NCI-H345 treated with DMSO at 0.1 percent for 48 hours (cell line): Measurements from ENCODE around the gene ZDHHC19.
"Not testable (repeated sequence)": the region's sequence is repeated elsewhere in the genome, so short reads cannot be mapped to it uniquely, and the experiment has no call there.

Source experiments
- DNase-seq: peaks from one replicate; lab custom pipeline; 2025; ENCODE audit not compliant: unreplicated experiment; lab: John Stamatoyannopoulos, UW

The ZDHHC19 gene

GRCh38 chr3:196225763-196226364 lies 14.7 kb upstream of the ZDHHC19 start:
- no peak for DNase-seq

GRCh38 chr3:196225086-196225485 lies 13.9 kb upstream of the ZDHHC19 start:
- DNase-seq, result no peak

- DNase-seq, result no peak
These were observed 11.8 kb upstream of the ZDHHC19 start for GRCh38 chr3:196222876-196223595.

DNA sequence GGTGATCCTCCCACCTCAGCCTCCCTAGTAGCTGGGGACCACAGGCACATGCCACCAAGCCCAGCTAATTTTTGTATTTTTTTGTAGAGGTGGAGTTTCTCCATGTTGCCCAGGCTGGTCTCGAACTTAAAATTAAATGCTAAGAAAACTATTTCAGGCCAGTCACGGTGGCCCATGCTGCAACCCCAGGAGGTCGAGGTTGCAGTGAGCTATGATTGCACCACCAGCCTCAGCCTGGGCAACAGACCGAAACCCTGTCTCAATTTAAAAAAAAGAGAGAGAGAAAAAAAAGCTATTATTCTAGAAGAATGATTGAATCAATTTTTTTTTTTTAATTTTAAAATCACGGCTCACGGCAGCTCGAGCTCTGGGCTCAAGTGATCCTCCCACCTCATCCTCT lies 9.8 kb upstream of the ZDHHC19 start:
- no peak for DNase-seq

GRCh38 chr3:196220587-196220986 lies 9.4 kb upstream of the ZDHHC19 start:
- no peak for DNase-seq

DNA sequence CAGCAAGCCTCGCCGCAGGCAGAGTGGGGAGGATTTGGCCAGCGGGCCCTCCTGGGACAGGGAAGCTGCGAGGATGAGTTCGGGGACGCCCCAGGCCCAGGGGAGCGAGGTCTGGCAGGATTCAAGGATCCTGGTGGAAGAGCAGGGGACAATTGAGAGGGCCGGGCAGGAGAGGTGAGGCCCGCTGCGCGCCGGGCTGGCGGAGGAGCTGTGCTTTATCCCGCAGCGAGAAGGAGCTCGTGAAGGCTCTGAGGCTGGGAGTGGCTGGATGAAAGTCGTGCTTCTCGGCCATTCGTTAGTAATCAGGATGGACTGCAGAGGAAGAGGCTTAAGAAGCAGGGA lies 8.7 kb upstream of the ZDHHC19 start:
- no peak for DNase-seq

- peak; percentile 47 for DNase-seq
These were observed 8.2 kb upstream of the ZDHHC19 start for GRCh38 chr3:196219194-196219969.

GRCh38 chr3:196218155-196218712 lies 7.0 kb upstream of the ZDHHC19 start:
- no peak for DNase-seq

- DNase-seq, result no peak
These were observed 6.3 kb upstream of the ZDHHC19 start for GRCh38 chr3:196217307-196218154.

- no peak for DNase-seq
These were observed 5.5 kb upstream of the ZDHHC19 start for GRCh38 chr3:196216681-196217211.

- no peak for DNase-seq
These were observed 4.9 kb upstream of the ZDHHC19 start, which contains the start of gene SLC51A for GRCh38 chr3:196216089-196216564. SLC51A (plus strand) TSS chr3:196216534; CDS start chr3:196216713, 179 bp downstream.

- no peak for DNase-seq
These were observed 4.4 kb upstream of the ZDHHC19 start for GRCh38 chr3:196215493-196216020.

- DNase-seq, result no peak
These were observed 3.7 kb upstream of the ZDHHC19 start for GRCh38 chr3:196214783-196215441.

GRCh38 chr3:196209944-196210672 lies 1.1 kb downstream of the ZDHHC19 start:
- DNase-seq, result not testable (repeated sequence)

DNA sequence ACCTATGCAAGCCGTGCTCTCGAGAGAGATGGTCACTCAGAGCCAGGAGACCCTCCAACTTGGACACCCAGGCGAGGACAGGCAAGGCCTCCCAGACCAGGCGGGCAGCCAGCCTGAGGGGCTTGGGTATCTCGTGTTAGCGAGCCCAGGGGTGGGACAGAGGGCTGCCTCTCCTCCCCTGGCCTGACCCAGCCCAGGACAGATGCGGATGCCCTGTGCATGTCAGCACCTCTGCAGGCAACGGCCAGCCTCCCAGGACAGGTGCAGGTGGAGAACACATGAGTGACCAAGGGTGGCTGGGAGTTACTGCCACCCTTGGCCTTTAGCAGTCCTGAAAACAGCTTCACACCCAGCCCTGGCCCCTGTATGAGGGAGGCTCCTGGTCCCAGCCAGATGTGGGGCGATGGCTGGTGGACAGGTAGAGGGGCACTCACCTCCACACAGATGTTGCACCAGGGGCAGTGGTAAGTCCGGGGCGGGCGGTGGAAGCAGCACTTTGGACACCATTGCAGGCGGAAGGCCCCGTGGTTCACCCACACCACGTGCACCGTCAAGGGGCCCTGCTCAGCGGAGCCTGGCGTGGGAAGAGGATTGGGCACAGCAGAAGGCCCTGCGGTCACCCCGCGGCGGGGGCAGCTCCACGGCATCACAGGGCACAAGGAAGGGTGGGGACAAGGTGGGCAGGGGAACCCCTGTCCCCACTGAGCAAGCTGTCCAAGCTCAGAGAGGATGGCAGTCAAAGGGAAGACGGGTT lies 2.1 kb downstream of the ZDHHC19 start:
- DNase-seq, result no peak

- DNase-seq, result peak; percentile 33
These were observed 3.2 kb downstream of the ZDHHC19 start for GRCh38 chr3:196207833-196208607.

GRCh38 chr3:196207159-196207832 lies 3.9 kb downstream of the ZDHHC19 start:
- no peak for DNase-seq
